ENCODE data around the gene GPSM3.
"Not testable (repeated sequence)": the region's sequence is repeated elsewhere in the genome, so short reads cannot be mapped to it uniquely, and the experiment has no call there.

GPSM3 gene

GRCh38 chr6:32152769-32153563, 39.5 kb downstream of the GPSM3 start:
- DNase-seq (ENCODE audit: insufficient read length, low spot score), result peak; percentile 56

DNA sequence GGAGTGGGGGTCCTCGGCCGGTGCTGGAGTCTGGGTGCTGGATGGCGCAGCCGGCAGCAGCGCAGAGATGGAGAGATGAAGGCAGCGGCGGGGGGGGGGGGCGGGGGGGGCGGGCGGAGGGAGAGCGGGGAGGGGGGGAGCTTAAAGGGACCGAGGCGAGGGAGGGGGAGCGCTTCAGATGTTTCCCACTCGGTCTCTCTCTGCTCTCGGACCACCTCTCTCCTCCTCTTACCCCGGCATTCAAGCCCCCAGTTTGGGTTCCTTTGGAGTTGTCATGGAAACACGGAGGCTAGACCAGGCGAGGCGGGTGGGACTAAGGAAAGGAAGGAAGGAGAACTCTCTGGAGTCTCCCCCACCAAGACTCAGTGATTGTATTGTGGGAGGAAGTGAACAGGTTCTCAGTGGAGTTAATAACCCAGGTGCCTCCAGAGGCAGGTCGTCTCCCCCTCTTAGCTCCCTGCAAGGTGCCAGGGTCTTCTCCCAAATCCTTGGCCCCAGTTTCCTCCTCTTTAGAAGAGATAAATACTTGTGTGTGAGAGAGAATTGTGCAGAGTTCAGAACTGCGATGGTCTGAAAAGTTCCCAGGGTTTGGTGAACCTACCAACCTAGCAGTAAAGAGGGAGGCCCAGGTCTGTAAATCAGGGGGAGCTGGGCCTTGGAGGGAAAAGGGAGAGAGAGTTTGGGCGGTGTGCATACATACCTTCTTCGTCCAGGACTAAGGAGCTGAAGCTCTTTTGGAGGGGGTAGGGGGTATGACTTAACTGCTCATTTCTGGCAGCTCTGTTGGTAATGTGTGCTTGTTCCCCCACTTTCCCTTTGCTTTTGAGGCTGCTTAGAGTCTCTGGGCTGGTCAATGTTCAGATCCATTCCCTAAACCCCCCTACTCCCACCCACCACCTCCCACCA, 40.3 kb downstream of the GPSM3 start, which contains the start of gene PRRT1:
Gene PRRT1, minus strand, starts transcription at position 77 of the 906 bp plus-strand sequence. CDS start 112 bp downstream, outside the sequence.
- DNase-seq (ENCODE audit: insufficient read length, low spot score), result no peak
- no peak for FAIRE-seq

More at GRCh38 chr6:32152769-32153563, 39.5 kb downstream of the GPSM3 start:
- FAIRE-seq, result no peak

GRCh38 chr6:32151181-32151862, 41.1 kb downstream of the GPSM3 start:
- FAIRE-seq (peak; percentile 55), DNase-seq (ENCODE audit: insufficient read length, low spot score) (no peak)

DNA sequence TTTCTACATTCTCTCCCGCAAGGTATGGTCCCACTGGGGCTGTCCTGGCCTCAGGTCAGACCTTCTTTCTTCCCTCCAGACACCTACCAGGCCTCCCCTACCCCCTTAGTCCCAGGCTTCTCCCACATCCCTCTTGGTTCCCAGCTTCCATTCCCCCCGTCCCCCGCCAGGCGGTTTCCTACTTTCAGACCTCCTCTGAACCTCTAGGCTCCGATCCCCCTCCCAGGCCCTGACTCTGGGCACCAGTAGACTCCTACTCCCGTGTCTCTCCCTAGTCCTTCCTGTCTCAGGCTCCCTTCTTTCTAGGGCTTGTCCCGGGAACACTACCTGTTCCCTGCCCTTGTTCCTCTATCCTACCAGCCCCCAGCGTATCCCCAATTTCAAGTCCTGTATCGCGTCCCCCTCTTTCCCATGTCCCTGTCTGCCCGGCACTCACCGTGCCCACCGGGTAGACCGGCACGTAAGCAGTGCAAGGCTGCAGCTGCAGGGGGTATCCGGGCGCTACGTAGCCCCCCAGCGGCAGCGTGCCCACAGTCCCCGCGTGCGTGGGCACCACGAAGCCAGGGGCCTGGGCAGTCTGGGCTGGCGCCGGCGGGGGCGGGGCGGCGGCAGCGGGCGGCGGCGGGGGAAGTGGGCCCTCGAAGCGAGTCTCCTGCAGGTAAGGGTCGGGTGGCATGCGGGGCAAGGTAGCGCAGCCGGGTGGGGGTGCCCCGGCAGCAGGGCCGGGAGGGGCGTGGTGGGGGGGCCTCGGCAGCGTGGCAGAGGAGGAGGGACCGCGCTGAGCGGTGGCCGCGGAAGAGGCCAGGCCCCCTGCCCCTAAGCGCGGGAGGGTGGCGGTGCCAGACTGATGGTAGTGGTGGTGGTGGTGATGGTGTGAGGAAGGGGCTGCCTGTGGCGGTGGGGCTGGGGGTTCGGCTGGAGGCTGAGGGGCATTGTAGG, 42.2 kb downstream of the GPSM3 start:
- no peak for DNase-seq (ENCODE audit: insufficient read length, low spot score)
- no peak for FAIRE-seq

DNA sequence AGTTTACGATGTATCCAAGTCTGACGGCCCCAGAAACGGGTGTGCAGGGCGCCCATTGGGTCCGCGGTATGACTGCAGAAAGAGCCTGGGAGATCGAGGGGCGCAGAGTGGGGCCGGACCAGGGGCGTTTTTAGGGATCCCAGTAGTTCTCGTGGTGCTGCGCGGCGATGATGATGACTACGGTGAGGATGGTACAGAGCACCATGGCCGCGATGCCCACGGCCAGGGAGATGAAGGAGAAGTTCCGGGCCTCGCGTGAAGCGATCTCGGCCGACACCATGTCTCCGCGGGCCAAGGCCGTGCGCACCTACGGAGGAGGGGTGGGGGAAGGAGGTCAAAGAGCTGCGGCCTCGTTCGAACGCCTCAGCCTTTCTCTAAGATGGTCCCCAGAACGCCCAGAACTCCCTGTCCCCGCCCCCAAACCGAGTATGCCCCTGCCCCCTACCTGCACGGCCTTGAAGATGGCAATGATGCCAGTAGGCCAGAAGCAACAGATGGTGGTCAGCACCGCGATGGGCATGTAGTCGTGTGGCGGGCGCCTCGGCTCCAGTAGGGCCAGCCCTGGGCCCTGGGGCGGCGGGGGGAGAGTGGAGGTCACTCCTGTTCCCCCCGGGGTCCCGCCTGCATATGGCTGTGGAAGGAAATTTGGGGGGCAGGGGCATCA, 43.2 kb downstream of the GPSM3 start:
- no peak for DNase-seq (ENCODE audit: insufficient read length, low spot score)
- no peak for FAIRE-seq

DNA sequence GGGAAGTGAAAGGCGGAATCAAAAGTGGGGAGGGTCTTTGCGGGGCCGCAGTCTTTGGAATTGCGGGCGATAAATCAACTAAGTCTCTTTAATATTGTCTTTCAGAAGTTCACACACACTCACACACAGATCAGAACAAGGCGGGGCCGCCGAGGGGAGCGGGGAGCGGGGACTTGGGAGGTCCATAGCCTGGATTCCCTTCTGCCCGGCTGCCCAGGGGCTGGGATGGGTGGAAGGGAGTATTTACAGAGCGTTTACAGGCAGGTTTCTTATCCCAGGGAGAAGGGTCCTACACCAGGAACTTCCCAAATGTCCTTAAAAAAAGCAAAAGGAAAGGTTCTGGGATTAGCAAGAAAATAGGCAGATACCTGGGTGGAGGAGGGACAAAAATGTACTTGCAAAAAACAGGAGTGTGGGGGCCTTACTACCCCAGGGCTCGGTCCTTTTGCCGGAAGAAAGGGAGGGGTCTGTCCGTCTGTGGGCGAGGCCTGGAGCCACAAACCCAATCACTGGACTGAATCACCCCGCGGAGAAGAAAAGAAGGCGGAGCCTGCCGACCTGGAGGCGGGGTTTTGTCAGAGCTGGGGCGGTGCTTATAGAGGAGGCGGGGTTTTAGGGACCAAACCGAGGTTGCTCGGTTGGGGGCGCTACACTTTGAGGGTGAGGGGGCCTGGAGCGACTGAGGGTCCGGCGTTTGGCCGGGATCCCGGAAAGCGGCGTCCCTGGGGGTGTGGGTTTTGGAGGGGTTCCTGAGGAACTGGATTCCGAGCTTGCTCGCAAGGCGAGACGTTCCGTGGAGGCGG, 44.0 kb downstream of the GPSM3 start:
- DNase-seq (ENCODE audit: insufficient read length, low spot score), result no peak
- no peak for FAIRE-seq

DNA sequence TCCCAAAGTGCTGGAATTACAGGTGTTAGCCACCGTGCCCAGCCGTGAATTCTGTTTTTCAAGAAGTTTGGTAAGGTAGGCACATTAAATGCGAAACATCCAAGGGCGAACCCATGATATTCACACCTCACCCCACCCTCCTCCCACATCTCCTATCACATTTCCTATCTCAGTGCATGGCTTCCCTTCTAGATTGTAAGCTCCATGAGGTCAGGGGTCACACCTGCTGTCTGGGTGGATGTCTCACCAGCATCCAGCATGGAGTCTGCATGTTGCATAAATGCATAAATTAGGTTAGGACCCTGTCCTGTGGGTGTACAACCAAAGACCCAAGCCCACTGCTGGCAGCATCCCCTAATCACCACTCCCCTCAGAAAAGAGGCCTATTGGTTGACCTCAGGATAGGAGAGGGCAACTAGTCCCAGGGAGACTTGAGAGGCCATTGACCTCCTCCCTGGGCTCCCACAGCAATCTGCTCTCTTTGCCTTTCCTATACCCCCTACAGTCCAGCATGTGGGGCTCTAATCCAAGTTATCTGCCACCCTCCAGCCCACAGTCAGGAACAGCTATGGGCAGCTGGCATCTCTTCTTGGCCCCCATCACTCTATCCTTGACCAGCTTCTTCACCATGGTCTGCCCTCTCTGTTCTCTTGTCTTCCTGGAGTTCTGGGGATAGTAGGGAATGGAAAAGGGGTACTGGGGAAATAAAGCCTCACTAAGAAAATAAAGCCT, 44.9 kb downstream of the GPSM3 start:
- no peak for DNase-seq (ENCODE audit: insufficient read length, low spot score)
- FAIRE-seq, result no peak

- no peak for DNase-seq (ENCODE audit: insufficient read length, low spot score)
- no peak for FAIRE-seq
Measured at GRCh38 chr6:32146687-32147086, 45.8 kb downstream of the GPSM3 start.

- DNase-seq (ENCODE audit: insufficient read length, low spot score) (no peak), FAIRE-seq (no peak)
Measured at GRCh38 chr6:32146287-32146686, 46.2 kb downstream of the GPSM3 start.

DNA sequence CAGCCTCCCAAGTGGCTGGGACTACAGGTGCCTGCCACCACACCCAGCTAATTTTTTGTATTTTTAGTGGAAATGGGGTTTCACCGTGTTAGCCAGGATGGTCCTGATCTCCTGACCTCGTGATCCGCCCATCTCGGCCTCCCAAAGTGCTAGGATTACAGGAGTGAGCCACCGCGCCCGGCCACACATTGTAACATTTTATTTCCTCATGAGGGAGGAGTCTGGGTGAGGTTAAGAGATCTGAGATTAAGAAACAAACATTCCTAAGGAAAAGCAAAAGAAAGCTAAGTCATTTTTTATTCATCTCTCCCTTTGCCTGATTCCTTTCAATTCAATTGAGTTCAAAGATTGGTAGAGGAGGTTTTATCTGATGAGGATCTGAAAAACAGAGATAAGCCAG, 48.2 kb downstream of the GPSM3 start:
- FAIRE-seq, result not testable (repeated sequence)

More for the DNA sequence above, 48.2 kb downstream of the GPSM3 start:
- DNase-seq (ENCODE audit: insufficient read length, low spot score), result not testable (repeated sequence)

Measured in HTR-8/SVneo (cell line).